Epithelial cell of esophagus (primary cell): ENCODE results near the gene EPHB2.

Experiments
- DNase-seq: peaks from one replicate; pipeline ENCODE4 v3.0.0; 2010; ENCODE audit warnings: low read depth
- H3K4me3 ChIP-seq: 2 replicates; pipeline ENCODE4 v1.5.1; 2011; ENCODE audit warnings: mild to moderate bottlenecking, low read length, control low read depth
- CTCF ChIP-seq: IDR thresholded peaks from 2 replicates; pipeline ENCODE4 v1.5.1; 2011; ENCODE audit warnings: low read depth, mild to moderate bottlenecking, low read length, control low read depth, inconsistent platforms; ENCODE audit not compliant: insufficient read depth; ENCODE audit errors: missing control alignments

The EPHB2 gene

GRCh38 chr1:22819361-22819760 lies 108.7 kb downstream of the EPHB2 start:
- no peak for DNase-seq

GRCh38 chr1:22821027-22821426 lies 110.4 kb downstream of the EPHB2 start:
- TF ChIP-seq CTCF = no peak
- DNase-seq = no peak
- H3K4me3 ChIP-seq = no peak overlapping the region

More at GRCh38 chr1:22819361-22819760, 108.7 kb downstream of the EPHB2 start:
- no peak for TF ChIP-seq CTCF
- no peak overlapping the region for H3K4me3 ChIP-seq

DNA sequence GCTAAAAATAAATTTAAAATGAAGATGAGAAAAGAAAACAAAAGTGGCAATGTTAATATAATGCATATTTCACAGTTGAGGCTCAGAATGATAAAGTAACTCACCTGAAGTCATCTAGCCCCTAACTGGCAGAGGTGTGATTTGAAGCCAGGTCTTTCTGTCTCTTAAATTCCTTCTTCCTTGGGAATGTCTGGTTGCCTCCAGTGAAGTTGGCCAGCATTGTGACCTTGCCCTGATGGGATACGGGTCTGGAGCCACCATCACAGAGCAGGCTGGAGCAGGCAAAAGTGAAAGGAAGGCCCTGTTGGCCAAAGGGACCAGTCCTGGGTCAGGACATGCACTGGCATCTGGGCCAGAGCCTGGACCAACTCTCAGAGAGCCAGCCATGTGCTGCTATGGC lies 111.7 kb downstream of the EPHB2 start:
- TF ChIP-seq CTCF = no peak
- DNase-seq = no peak

DNA sequence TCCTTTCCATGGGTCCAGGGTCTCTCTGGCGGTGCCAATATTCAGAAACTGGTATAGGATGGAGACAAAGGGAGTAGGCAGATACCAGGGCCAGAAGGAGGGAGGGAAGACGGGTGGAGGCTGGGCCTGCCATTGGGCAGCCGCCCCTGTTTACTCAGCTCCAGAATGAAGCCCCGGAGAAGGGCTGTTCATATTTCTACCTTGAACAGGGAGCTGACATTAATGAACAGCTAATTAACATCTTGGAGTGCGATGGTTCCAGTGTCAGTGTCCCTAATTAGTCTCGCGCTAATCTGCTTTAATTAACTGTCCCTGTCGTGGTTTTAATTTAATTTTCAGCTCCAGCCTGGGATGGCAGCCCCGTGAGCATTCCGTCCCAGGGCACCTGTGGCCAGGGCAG lies 113.8 kb downstream of the EPHB2 start:
- H3K4me3 ChIP-seq = no peak overlapping the region
- DNase-seq = no peak
- no peak for TF ChIP-seq CTCF

More for the DNA sequence above, 111.7 kb downstream of the EPHB2 start:
- no peak overlapping the region for H3K4me3 ChIP-seq

GRCh38 chr1:22824975-22825374 lies 114.3 kb downstream of the EPHB2 start:
- no peak overlapping the region for H3K4me3 ChIP-seq
- TF ChIP-seq CTCF = no peak

GRCh38 chr1:22825486-22826189 lies 115.0 kb downstream of the EPHB2 start:
- DNase-seq = peak; percentile 22
- TF ChIP-seq CTCF = no peak
- H3K4me3 ChIP-seq = no peak overlapping the region

More at GRCh38 chr1:22824975-22825374, 114.3 kb downstream of the EPHB2 start:
- DNase-seq = no peak
